Activated naive CD4-positive, alpha-beta T cell (primary cell): ENCODE results near the gene BTK.
"Not testable (repeated sequence)": the region's sequence is repeated elsewhere in the genome, so short reads cannot be mapped to it uniquely, and the experiment has no call there.

Source experiments
- DNase-seq, 4 experiments: peaks; one replicate each; lab custom pipeline; 2025; lab: John Stamatoyannopoulos, UW

BTK gene

GRCh38 chrX:101337776-101338271 lies 48.2 kb downstream of the BTK start:
- DNase-seq = no peak

DNA sequence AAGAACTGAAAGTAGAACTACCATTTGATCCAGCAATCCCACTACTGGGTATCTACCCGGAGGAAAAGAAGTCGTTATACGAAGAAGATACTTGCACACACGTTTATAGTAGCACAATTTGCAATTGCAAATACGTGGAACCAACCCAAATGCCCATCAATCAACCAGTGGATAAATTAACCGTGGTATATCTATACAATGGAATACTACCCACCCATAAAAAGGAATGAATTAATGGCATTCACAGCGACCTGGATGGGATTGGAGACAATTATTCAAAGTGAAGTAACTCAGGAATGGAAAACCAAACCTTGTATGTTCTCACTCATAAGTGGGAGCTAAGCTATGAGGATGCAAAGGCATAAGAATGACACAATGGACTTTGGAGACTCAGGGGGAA lies 51.7 kb downstream of the BTK start:
- not testable (repeated sequence) for DNase-seq

GRCh38 chrX:101326600-101326999 lies 59.4 kb downstream of the BTK start:
- not testable (repeated sequence) for DNase-seq

DNA sequence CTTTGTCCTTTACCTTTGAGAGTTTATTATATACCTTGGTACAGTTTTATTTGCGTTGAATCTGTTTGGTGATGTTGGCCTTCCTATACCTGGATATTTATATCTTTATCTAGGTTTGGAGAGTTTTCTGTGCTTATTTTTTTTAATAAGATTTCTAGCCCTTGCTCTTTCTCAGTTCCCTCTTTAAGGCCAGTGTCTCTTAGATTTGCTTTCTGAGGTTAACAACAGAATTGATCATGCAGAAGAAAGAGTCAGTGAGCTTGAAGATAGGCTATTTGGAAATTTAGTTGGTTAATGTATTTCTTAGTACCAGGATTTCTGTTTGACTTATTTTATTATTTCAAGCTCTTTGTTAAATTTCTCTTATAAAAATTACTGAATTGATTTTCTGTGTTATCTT lies 82.2 kb downstream of the BTK start:
- DNase-seq = no peak
